Embryonic facial prominence (tissue), 1 donor: ENCODE results near the gene BBS9.
"Not testable (repeated sequence)": the region's sequence is repeated elsewhere in the genome, so short reads cannot be mapped to it uniquely, and the experiment has no call there.

Experiments
- DNase-seq: peaks from one replicate; pipeline ENCODE4 v3.0.0-alpha.2; 2016; ENCODE audit errors: extremely low spot score

The BBS9 gene

GRCh38 chr7:33432821-33433220, 303.5 kb downstream of the BBS9 start:
- no peak for DNase-seq

- DNase-seq: no peak
Measured at GRCh38 chr7:33433357-33433756, 304.0 kb downstream of the BBS9 start.

- DNase-seq: no peak
Measured at GRCh38 chr7:33444511-33444910, 315.1 kb downstream of the BBS9 start.

GRCh38 chr7:33446551-33446950, 317.2 kb downstream of the BBS9 start:
- no peak for DNase-seq

GRCh38 chr7:33448035-33448434, 318.7 kb downstream of the BBS9 start:
- no peak for DNase-seq

- no peak for DNase-seq
Measured at GRCh38 chr7:33449847-33450246, 320.5 kb downstream of the BBS9 start.

GRCh38 chr7:33452805-33453502, 323.6 kb downstream of the BBS9 start:
- no peak for DNase-seq

- no peak for DNase-seq
Measured at GRCh38 chr7:33457039-33457438, 327.7 kb downstream of the BBS9 start.

GRCh38 chr7:33458581-33458980, 329.2 kb downstream of the BBS9 start:
- no peak for DNase-seq

- no peak for DNase-seq
Measured at GRCh38 chr7:33459340-33459751, 330.0 kb downstream of the BBS9 start.

- DNase-seq: no peak
Measured at GRCh38 chr7:33463131-33463530, 333.8 kb downstream of the BBS9 start.

GRCh38 chr7:33466203-33466602, 336.8 kb downstream of the BBS9 start:
- no peak for DNase-seq

GRCh38 chr7:33471636-33472242, 342.4 kb downstream of the BBS9 start:
- no peak for DNase-seq

GRCh38 chr7:33472348-33473025, 343.1 kb downstream of the BBS9 start:
- no peak for DNase-seq

GRCh38 chr7:33477719-33478480, 348.5 kb downstream of the BBS9 start:
- DNase-seq: no peak

GRCh38 chr7:33484476-33484875, 355.1 kb downstream of the BBS9 start:
- not testable (repeated sequence) for DNase-seq

- no peak for DNase-seq
Measured at GRCh38 chr7:33485747-33486493, 356.6 kb downstream of the BBS9 start.

GRCh38 chr7:33486633-33487032, 357.3 kb downstream of the BBS9 start:
- DNase-seq: no peak

- no peak for DNase-seq
Measured at GRCh38 chr7:33487998-33488682, 358.8 kb downstream of the BBS9 start.

GRCh38 chr7:33494474-33494873, 365.1 kb downstream of the BBS9 start:
- DNase-seq: no peak

- no peak for DNase-seq
Measured at GRCh38 chr7:33495207-33495606, 365.8 kb downstream of the BBS9 start.
